ENCODE results near the gene GPLD1. TPM values are rescaled to one million over a fixed set of nuclear protein-coding genes. Genes with fewer than 3 reads are reported as not detected.

GPLD1 gene
- total RNA-seq, 2 experiments from 2014 or later: 0.42 to 0.58 TPM

DNA sequence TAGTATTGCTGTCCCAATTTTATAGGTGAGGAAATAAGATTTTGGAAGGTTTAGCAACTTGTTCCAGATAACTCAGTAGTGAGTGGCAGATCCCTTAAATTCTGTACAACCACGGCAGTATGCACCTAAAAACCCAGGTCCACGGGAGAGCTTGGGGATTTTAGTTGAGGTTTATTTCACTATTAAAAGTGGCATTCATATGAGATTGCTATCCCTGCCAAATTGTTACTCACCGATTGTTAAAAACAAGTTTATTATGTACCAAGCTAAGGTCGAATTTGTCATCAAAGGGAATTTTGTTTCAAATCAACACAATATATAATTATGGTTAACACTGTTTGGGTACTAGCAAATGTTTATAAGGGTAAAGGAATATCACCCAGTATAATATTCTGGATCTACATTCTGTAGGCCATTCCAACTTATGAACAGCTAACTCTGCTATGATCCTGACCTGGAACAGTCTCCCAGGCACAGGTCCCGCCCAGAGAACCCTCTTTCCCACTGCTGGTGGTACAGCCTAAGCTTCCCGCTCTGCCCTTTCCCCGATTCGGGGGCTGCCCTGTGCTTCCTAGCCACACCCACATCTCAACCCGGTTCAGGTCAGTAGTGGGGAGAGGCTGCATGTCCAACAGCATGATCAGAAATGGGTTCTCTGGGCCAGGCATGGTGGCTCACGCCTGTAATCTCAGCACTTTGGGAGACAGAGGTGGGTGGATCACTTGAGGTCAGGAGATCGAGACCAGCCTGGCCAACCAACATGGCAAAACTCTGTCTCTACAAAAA is 24.9 kb downstream of the GPLD1 start:
- ATAC-seq: no peak
- CTCF ChIA-PET: no interaction called here

DNA sequence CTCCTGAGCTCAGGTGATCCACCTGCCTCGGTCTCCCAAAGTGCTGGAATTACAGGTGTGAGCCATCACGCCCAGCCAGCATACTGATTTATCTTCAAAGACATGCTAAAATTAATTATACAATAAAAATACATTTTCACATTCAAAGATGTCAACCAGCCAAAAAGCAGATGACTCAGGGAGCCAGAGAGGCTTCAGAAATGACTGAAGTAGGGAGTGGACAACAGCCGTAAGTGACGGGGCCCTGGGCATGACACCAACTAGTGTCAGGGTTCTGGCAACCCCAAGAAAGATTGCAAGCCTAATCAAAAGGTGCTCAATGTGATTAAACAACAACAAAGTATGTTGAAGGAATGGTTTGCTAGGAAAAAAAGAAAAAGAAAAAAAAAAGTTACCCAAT is 28.4 kb downstream of the GPLD1 start:
- H3K36me3 Mint-ChIP-seq: no peaks in the 10 kb centered on the region
- DNase-seq (no peak), ATAC-seq (no peak)
- H3K4me1 Mint-ChIP-seq: no peaks in the 10 kb centered on the region
- H3K9me3 Mint-ChIP-seq (ENCODE audit: low read depth): no peaks in the 10 kb centered on the region
- H3K27ac Mint-ChIP-seq: no peak overlapping the region
- no peak overlapping the region for H3K4me3 Mint-ChIP-seq
- H3K27me3 Mint-ChIP-seq: peaks cover 3% of the 10 kb centered on the region
- CTCF ChIA-PET: no interaction called here

More for the DNA sequence above, 24.9 kb downstream of the GPLD1 start:
- no peak overlapping the region for H3K4me3 Mint-ChIP-seq
- no peak for DNase-seq
- no peaks in the 10 kb centered on the region for H3K9me3 Mint-ChIP-seq (ENCODE audit: low read depth)
- H3K27ac Mint-ChIP-seq: no peak overlapping the region
- H3K36me3 Mint-ChIP-seq: no peaks in the 10 kb centered on the region
- peaks cover 3% of the 10 kb centered on the region for H3K27me3 Mint-ChIP-seq
- no peaks in the 10 kb centered on the region for H3K4me1 Mint-ChIP-seq

DNA sequence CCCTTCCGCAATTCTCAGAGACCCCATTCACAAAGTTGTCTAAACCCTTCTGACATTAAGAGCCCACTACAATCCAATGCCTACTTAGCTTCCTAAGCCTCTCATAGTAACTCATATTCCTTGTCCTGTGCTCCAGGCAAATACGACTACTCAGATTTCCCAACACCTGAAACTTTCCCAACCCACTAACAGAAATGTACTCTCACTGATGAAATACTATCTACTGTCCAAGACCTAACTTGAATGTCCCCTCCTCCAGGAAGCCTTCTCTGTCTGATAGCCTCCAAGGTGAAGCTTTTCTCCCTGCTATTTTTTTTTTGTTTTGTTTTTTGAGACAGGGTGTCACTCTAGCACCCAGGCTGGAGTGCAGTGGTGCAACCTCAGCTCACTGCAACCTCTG is 30.4 kb downstream of the GPLD1 start:
- DNase-seq: no peak
- ATAC-seq: no peak
- no peaks in the 10 kb centered on the region for H3K9me3 Mint-ChIP-seq (ENCODE audit: low read depth)
- no peaks in the 10 kb centered on the region for H3K4me1 Mint-ChIP-seq
- CTCF ChIA-PET: interaction anchor here (1.2 kb wide), 1 partner anchor 29 kb away, joined by 3 read pairs; no protein-coding TSS in a partner anchor
- no peak overlapping the region for H3K27ac Mint-ChIP-seq
- no peaks in the 10 kb centered on the region for H3K36me3 Mint-ChIP-seq
- no peak overlapping the region for H3K4me3 Mint-ChIP-seq
- H3K27me3 Mint-ChIP-seq: peaks cover 3% of the 10 kb centered on the region

DNA sequence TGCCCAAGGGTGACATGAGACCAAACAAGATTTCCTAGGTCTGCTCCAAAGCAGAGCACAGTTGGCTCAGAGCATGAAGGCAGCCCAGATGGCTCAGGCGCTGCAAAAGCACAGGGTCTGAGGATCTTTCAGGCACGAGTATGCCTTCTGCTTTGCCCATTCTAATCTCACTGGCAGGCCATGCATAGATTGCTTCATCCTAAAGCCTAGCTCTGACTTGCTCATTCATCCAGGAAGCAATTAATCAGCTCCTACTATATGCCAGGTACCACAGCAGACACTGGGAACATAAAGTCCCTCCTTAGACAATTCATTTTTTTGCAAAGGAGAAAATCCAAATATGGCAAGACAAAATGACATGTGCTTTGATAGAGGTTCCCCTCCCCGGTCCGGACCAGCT is 31.2 kb downstream of the GPLD1 start:
- H3K36me3 Mint-ChIP-seq: no peaks in the 10 kb centered on the region
- H3K4me3 Mint-ChIP-seq: no peak overlapping the region
- H3K27ac Mint-ChIP-seq: no peak overlapping the region
- DNase-seq (no peak), ATAC-seq (no peak)
- no peaks in the 10 kb centered on the region for H3K4me1 Mint-ChIP-seq
- CTCF ChIA-PET: no interaction called here
- peaks cover under 1% of the 10 kb centered on the region for H3K27me3 Mint-ChIP-seq
- H3K9me3 Mint-ChIP-seq (ENCODE audit: low read depth): no peaks in the 10 kb centered on the region

DNA sequence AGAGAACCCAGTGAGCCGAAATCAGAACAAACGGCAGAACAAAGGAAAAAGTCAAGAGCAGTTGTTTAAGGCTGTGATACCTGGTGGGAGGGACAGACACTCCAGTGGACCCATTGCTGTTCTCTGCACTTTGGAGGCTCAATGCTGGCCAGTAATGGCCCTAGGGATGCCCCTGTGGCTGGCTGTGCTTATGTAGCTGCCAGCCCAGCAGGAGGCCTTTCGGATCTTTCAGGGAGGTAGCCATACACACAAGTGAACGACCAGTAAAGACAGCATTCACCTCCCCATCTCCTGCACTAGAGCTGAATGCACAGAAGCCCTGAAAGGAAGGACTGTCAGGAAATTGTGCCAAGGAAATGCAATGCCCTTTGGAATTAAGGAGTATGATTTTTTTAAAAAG is 34.3 kb downstream of the GPLD1 start:
- CTCF ChIA-PET: interaction anchor here (0.8 kb wide), 1 partner anchor 23 kb away, joined by 3 read pairs; no protein-coding TSS in a partner anchor
- H3K36me3 Mint-ChIP-seq: no peaks in the 10 kb centered on the region
- H3K9me3 Mint-ChIP-seq (ENCODE audit: low read depth): no peaks in the 10 kb centered on the region
- DNase-seq: no peak
- H3K27me3 Mint-ChIP-seq: no peaks in the 10 kb centered on the region
- no peak for ATAC-seq
- no peak overlapping the region for H3K4me3 Mint-ChIP-seq
- no peaks in the 10 kb centered on the region for H3K4me1 Mint-ChIP-seq
- H3K27ac Mint-ChIP-seq: no peak overlapping the region

DNA sequence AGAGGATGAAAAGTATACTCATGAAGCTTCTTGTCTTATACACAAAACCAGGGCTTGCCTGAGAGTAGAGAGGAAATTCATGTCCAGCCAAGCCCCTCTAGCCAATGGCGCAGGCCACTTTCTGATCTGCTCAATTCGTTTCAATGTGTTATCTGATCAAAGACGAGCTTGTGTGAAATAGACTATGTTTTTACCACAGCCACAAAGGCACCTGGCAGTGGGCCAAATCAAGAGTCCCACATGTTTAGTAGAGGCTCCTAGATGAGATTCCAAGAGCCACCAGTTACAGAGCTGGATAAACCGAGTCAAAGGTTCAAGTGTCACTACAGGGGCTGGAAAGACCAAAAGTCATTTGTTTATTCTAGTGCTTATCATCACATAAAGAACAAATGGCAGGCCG is 34.9 kb downstream of the GPLD1 start:
- CTCF ChIA-PET: interaction anchor here (0.8 kb wide), 1 partner anchor 23 kb away, joined by 3 read pairs; no protein-coding TSS in a partner anchor
- H3K4me3 Mint-ChIP-seq: no peak overlapping the region
- no peaks in the 10 kb centered on the region for H3K4me1 Mint-ChIP-seq
- no peaks in the 10 kb centered on the region for H3K27me3 Mint-ChIP-seq
- no peaks in the 10 kb centered on the region for H3K9me3 Mint-ChIP-seq (ENCODE audit: low read depth)
- H3K36me3 Mint-ChIP-seq: no peaks in the 10 kb centered on the region
- no peak for ATAC-seq
- no peak overlapping the region for H3K27ac Mint-ChIP-seq
- DNase-seq: no peak

DNA sequence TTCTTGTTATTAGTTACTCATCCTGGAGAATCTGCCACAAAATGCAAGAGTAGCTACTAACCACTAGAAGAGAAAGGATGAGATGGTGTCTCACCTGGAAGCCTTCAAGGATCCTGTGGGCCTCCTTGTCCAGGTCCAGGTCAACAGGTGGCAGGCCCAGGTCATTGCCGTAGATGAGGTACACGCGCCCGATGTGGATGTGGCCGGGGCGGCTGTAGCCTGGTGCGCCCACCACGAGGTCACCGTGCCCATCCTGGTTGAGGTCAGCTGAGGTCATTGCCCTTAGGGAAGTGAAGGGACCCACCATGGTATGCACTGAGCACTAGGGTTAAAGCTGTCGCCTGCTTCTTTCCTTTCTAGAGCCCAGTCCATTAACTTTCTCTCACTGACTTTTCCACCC is 35.5 kb downstream of the GPLD1 start:
- Mint-ChIP-seq H3K36me3 (no peaks in the 10 kb centered on the region), H3K27ac (no peak overlapping the region), H3K9me3 (ENCODE audit: low read depth) (no peaks in the 10 kb centered on the region), H3K27me3 (no peaks in the 10 kb centered on the region), H3K4me3 (no peak overlapping the region), H3K4me1 (no peaks in the 10 kb centered on the region)
- no peak for DNase-seq
- no peak for ATAC-seq
- CTCF ChIA-PET: no interaction called here

DNA sequence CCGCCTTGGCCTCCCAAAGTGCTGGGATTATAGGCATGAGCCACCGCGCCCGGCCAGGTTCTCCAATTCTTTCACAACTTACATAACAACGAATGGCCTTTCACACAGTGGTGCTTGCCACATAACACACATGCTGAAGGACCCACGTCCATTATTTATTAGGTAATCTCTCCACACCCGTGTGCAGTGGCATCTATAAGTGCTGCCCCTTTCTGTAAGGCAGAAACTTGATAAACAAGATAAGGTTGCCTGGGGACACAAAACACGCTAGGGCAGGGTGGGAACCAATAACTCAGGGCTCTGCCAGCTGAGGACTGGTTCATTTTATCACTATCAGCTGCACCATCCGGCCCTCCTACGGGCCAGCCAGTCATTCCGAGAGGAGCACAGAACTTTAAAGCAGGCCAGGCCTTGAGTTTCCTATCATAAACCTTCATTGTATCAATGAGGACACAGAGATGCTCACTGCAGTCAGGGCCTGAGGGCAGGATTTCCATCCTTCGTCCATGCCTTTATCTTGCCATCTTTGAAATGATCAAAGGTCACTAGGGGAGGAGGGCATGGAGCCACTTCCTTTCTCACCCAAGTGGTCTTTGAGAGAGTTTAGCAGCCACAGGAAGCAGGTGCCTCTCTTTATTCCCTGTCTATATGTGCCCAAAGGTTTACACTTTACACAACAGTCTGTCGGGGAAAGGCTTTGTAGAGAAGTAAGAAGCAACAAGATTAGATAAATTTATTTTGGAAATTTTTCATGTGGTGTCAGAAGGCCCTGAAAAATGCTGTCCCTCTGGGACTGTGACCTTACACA is 37.6 kb downstream of the GPLD1 start:
- H3K36me3 Mint-ChIP-seq: no peaks in the 10 kb centered on the region
- ATAC-seq: no peak
- no peaks in the 10 kb centered on the region for H3K9me3 Mint-ChIP-seq (ENCODE audit: low read depth)
- H3K4me1 Mint-ChIP-seq: no peaks in the 10 kb centered on the region
- H3K27me3 Mint-ChIP-seq: no peaks in the 10 kb centered on the region
- no peak overlapping the region for H3K27ac Mint-ChIP-seq
- peak; percentile 22 for DNase-seq
- H3K4me3 Mint-ChIP-seq: no peak overlapping the region
- CTCF ChIA-PET: interaction anchor here (0.7 kb wide), 1 partner anchor 930 kb away, joined by 3 read pairs; no protein-coding TSS in a partner anchor

DNA sequence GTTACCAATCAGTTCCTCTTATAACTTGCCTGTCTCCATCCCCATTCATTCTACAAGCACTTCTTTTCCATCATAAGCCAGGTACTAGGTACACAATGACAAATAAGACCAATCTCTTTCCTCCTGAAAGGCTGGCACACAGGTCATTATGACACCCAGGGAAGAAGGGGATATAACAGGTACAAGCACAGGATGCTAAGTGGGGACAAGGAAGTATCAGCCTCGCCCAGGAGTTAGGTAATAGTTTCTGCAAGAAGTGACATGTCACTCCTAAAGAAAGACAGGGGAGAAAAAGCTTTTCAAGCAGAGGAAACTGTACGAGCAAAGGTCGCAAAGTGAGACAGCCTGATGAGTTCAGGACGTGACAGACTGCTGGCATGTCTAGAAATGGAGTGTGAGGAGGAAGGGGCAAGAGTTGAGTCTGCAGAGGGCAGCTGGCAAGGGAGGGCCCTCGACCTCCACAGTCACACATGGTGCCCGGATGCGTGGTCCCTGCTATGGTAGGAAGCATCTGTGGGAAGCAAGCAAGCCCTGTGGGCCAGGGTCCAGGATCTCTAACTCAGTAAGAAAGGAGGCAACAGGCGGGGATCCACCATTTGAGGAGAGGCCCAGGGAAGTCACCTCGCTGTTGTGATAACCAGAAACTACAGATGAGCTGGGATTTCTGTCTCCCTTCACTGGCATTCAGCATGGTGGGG is 40.4 kb downstream of the GPLD1 start:
- no peaks in the 10 kb centered on the region for H3K4me1 Mint-ChIP-seq
- DNase-seq (no peak), ATAC-seq (no peak)
- no peak overlapping the region for H3K4me3 Mint-ChIP-seq
- no peaks in the 10 kb centered on the region for H3K9me3 Mint-ChIP-seq (ENCODE audit: low read depth)
- no peak overlapping the region for H3K27ac Mint-ChIP-seq
- CTCF ChIA-PET: no interaction called here
- no peaks in the 10 kb centered on the region for H3K36me3 Mint-ChIP-seq
- no peaks in the 10 kb centered on the region for H3K27me3 Mint-ChIP-seq

DNA sequence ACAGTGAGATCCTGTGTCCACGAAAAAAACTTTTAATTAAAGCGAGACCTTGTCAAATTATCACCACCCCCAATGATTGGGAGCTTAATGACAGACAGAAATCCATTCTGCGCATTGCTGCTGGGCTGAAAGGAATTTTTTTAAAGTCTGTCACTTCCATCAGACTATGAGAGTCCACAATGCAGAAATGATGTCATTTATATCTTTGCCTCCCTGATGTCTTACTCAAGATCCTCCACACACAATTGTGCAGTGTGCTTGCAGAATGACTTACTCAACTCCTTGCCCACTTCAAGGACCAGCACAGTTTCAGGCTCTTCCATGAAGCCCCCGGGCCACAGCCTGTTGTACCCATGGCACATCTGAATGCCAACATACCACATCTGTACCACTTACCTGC is 41.0 kb downstream of the GPLD1 start:
- Mint-ChIP-seq H3K9me3 (ENCODE audit: low read depth) (no peaks in the 10 kb centered on the region), H3K27me3 (no peaks in the 10 kb centered on the region), H3K36me3 (no peaks in the 10 kb centered on the region), H3K4me1 (no peaks in the 10 kb centered on the region), H3K4me3 (no peak overlapping the region), H3K27ac (no peak overlapping the region)
- CTCF ChIA-PET: no interaction called here
- DNase-seq (no peak), ATAC-seq (no peak)

DNA sequence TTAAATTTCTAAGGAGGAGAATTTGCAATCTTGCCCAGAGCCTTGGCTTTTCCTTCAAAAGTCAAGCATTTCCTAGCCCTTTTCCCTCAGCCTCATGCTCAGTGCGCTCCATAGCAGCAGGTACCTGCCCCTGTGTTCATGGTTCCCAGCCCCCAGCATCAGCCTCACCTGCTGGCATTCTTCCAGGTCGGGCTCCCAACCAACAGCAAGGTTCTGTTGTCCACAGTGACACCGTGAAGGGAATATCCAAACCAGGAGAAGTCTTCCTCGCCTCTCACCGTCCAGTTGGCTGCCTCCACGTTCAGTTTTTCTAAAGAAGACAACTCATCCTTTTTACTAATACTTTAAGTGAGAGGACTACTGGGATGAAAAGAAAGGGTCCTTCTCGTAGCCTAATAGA is 42.7 kb downstream of the GPLD1 start:
- ATAC-seq: no peak
- Mint-ChIP-seq H3K27ac (no peak overlapping the region), H3K9me3 (ENCODE audit: low read depth) (no peaks in the 10 kb centered on the region), H3K4me3 (no peak overlapping the region), H3K4me1 (no peaks in the 10 kb centered on the region), H3K27me3 (no peaks in the 10 kb centered on the region), H3K36me3 (no peaks in the 10 kb centered on the region)
- CTCF ChIA-PET: no interaction called here
- DNase-seq: no peak

DNA sequence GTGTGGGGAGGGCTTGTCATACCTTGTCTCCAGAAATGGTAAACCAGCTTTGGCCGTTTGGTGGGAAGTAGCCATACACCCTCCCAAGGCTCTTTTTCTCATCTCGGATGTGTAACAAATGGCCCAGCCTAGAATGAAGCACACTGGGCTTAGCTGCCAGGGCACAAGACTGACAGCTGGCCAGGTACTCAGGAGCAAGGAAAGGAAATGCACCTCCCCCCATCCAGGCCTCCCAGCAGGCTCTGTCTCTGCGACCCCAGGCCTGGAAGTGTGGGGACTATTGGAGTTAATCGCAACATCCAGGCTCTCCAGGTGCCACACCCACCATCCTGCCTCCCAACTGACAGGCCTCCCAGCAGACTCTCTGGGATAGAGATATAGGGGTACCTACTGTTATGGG is 43.7 kb downstream of the GPLD1 start:
- no peaks in the 10 kb centered on the region for H3K9me3 Mint-ChIP-seq (ENCODE audit: low read depth)
- no peaks in the 10 kb centered on the region for H3K27me3 Mint-ChIP-seq
- H3K36me3 Mint-ChIP-seq: no peaks in the 10 kb centered on the region
- DNase-seq: no peak
- H3K27ac Mint-ChIP-seq: no peak overlapping the region
- H3K4me3 Mint-ChIP-seq: no peak overlapping the region
- CTCF ChIA-PET: no interaction called here
- H3K4me1 Mint-ChIP-seq: no peaks in the 10 kb centered on the region
- no peak for ATAC-seq

DNA sequence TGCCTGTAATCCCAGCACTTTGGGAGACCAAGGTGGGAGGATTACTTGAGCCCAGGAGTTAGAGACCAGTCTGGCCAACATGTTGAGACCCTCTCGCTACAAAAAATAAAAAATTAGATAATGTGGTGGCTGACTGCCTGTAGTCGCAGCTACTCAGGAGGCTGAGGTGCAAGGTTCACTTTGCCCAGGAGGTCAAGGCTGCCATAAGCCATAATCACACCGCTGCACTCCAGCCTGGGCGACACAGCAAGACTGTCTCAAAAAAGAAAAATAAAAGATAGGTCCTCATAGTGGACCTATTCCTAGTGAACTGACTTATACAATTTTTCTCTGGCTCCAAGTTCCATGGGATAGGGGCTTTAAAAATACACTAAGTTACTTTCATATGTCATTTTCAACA is 44.8 kb downstream of the GPLD1 start:
- no peaks in the 10 kb centered on the region for H3K36me3 Mint-ChIP-seq
- H3K27me3 Mint-ChIP-seq: no peaks in the 10 kb centered on the region
- ATAC-seq: no peak
- CTCF ChIA-PET: no interaction called here
- H3K27ac Mint-ChIP-seq: no peak overlapping the region
- no peak for DNase-seq
- H3K9me3 Mint-ChIP-seq (ENCODE audit: low read depth): no peaks in the 10 kb centered on the region
- no peak overlapping the region for H3K4me3 Mint-ChIP-seq
- peaks cover 3% of the 10 kb centered on the region for H3K4me1 Mint-ChIP-seq

DNA sequence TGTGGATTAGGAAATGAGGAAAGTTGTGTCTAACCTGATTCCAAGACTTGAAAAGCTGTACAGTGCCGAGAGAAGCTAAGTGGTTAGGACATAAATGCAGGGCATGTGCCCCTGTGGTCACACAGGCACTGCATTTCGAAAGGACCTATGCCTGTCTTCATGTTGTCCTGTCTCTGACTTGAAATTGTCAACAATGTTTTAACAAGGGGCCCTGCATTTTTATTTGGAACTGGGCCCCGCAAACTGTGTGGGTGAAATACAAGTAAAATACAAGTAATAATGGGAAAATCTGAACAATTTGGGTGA is 47.8 kb downstream of the GPLD1 start:
- DNase-seq (no peak), ATAC-seq (no peak)
- H3K36me3 Mint-ChIP-seq: no peaks in the 10 kb centered on the region
- H3K4me1 Mint-ChIP-seq: peaks cover 3% of the 10 kb centered on the region
- H3K27ac Mint-ChIP-seq: no peak overlapping the region
- CTCF ChIA-PET: no interaction called here
- H3K9me3 Mint-ChIP-seq (ENCODE audit: low read depth): no peaks in the 10 kb centered on the region
- H3K4me3 Mint-ChIP-seq: no peak overlapping the region
- no peaks in the 10 kb centered on the region for H3K27me3 Mint-ChIP-seq
